MV-4-11 (cell line): ENCODE data around the gene TMEM217.

Source experiments
- DNase-seq: peaks from one replicate; lab custom pipeline; 2025; lab: John Stamatoyannopoulos, UW

TMEM217 gene

DNA sequence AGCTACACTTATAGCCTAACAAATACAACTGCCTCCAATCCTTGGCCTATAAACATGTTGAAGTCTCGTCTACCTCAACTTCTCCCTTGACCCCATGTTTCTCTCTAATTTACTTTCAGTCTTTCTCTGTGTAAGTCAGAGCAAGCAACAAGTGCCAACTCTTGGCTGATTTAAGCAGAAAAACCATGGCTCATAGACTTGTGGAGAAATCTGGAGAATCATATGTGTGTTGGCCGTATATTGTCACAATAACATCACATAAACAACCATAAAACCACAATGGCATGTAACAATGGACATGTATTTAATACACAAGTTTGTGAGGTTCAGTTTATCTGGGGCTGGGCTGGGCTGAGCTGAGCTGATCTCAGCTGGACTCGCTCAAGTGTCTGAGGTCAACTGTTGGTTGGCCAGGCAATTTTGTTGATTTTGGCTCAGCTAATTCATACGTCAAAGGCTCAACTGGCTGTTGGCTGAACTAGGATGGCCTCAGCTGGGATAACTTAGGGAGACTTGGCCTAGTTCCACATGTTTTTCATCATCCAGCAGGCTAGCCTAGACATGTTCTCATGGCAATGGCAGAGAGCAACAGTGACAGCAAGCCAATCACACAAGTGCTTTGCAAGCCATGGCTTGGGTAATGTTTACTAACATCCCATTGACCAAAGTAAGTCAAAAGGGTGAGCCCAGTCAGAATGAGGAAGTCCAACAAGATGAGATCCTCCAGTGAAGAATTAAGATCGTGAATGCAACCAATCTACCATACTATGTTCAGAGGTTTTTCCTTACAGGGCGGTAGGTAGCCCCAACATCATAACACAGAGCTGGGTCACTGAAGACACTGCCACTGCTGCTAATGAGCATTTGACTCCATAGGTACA is 13.3 kb downstream of the TMEM217 start:
- peak; percentile 87 for DNase-seq

DNA sequence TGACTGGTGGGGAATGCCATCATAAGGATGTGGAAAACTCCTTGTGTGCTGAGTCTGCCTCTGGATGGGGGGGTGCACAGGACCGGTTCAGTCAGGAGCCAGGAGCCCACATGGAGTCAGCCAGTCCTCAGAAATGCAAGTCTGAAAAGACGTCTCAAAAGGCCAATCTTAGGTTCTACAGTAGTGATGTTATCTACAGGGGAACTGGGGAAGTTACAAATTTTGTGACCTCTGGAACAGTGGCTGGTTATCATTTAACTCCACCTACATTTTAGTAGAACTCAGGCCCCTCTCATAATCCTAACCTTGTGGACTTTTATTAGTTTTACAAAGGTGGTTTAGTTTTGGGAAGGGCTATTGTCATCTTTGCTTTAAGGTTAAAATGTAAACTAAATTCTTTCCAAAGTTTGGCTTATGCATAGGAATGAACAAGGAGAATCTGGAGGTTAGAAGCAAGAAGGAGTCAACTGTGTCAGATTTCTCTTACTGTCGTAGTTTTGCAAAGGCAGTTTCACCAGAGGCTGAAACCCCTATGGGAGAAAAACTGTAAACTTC is 14.1 kb downstream of the TMEM217 start:
- no peak for DNase-seq

DNA sequence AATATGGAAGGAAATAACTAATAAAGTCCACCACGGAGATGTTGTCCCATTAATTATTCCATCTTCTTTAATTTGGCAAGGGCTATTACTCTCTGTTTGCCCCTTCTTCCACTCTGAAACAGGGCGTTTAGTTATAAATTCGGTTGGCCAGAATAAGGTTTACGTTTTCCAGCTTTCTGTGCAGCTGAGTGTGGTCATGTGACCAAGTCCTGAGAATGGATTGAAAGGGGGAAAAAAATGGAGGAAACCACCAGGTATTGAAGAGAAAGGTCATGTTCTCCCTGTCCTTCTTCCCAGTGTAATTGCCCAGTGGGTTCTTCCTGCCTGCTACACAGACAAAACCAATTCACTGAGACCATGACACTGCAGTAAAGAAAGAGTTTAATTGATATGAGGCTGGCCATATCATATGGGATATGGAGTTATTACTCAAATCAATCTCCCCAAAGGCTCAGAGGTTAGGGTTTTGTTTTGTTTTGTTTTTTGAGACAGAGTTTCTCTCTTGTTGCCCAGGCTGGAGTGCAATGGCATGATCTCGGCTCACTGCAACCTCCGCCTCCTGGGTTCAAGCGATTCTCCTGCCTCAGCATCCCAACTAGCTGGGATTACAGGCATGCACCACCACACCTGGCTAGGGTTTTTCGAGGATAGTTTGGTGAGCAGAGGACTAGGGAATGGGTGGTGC is 14.7 kb downstream of the TMEM217 start:
- DNase-seq: no peak

DNA sequence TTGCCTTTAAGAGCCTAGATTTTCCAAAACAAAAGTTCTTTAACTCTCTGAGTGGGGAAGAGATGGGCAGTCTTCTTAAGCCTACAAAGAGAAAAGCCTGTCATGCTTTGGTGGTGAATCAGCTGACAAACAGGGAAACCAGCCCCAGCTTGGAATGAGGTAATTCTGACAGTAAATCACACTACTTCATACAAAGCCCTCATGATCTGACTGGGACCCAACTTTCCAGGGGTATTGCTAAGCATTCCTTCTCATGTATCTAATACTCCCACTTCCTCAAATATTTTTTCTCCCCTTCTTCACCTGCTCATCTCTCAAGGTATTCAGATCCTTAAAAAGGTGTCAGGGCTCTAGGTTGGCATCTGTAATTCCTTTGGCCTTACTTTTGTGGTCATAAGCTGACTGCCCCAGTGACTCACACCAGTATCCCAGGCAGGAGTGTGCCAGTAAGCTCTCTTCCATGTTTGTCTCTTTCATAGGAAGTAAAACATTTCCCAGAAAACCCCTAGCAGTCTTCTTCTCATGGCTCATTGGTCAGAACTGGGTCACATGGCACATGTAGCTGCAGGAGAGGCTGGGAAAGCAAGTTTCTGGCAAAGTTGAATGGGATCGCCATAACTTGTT is 15.4 kb downstream of the TMEM217 start:
- DNase-seq: peak; percentile 60

DNA sequence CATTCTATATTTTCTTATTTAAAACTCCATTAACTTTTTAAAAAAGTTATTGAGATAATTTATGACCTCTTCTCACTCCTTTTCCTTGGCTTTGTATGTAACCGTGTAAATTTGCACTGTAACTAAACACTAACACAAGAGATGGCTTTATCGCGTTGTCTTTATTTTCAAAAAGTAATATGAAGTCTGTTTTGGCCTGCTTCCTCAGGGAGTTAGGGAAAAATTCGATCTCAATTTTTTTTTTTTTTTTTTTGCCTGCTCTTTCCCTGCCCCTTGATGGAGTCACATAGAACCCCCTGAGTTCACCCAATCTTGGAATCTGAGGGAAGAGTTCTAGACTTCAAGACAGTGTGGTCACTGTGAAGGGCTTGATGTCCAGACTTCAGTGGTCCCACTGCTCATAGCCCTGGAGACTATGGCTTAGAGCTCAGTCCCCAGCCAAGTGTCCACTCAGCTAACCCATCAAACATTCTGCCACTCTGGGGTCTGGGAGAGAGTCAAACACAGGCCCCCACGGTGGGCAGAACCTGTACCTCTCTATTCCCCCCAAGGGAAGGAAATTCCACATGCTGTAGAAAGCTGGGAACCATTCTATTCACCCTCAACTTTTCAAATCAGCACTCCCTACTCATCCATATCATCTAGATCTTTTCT is 16.0 kb downstream of the TMEM217 start:
- no peak for DNase-seq

DNA sequence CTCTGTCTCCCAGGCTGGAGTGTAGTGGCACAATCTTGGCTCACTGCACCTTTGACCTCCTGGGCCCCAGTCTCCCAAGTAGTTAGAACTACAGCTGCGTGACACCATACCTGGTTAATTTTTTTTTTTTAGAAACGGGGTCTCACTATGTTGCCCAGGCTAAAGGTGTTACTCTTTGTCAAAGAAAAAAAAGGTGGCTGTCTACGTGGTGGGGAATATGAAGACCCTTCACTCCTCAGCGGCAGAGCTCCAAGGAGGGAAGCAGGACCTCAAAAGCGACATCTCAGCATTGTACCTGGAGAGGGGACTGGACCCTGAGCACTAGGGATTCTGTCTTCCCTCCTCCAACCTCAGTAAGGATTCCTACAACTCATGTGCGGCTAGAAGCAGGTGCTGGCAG is 16.8 kb downstream of the TMEM217 start:
- no peak for DNase-seq

DNA sequence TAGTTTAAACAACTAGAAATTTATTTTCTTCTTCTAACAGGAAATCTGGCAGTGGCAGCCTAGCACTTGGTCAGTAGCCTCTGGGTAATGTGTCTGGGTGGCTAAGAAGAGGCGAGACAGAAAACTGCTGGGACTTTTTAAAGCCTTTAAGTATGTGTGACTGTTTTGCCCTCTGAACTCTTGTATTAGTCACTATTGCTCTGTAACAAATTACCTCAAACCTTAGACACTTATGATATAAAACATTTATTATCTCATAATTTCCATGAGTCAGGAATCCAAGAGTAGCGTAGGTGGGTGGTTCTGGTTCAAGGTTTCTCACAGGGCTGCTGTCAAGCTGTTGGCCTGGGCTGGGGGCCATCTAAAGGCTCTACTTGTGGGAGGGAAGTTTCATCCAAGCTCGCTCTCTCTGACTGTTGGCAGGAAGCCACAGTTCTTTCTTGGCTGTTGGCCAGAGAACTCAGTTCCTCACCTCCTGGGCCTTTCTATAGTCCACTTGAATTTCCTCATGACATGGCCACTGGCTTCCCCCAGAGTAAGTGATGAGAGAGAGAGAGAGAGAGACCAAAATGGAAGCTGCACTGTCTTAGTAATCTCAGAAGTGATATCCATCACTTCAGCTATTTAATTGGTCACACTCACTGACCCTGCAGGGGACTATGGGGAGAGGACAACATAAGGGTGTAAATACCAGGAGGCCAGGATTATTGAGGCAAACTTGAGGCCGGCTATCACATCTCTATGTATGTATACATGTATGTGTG is 17.8 kb downstream of the TMEM217 start:
- DNase-seq: peak; percentile 89

DNA sequence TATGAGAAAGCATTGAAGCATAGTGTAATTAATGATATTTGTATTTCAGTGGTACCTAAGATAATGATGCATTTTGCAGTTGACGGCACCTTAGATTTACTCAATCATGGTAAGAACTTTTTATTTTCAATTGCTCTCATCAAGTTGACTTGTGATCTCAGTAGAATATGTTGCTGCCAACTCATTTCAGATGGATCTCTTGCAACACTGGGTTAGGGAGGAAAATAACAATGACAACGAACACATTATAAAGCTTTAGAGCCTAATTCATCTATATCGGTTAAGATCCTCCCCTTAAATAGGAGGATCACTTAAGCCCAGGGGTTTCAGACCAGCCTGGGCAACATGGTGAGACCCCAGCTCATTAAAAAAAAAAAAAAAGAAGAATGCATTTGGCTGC is 18.4 kb downstream of the TMEM217 start:
- DNase-seq: no peak

DNA sequence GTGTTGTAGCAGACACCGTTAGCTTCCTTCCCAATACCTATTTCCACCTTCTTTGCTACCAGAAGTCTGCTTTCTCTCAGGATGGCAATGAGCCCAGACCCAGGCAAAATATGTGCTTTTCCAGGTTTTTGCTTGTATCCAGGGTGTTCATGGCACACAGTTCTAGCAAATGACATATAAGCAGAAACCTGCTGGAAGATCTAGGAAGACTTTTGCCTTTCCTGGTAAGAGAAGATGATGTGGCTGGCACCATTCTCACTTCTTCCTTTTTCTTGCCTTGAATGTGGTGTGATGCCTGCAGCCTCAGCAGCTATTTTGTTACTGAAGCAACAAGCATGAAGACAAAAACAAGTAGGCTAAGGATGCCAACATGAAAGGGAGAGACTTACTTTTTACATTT is 19.6 kb downstream of the TMEM217 start:
- DNase-seq: peak; percentile 44

DNA sequence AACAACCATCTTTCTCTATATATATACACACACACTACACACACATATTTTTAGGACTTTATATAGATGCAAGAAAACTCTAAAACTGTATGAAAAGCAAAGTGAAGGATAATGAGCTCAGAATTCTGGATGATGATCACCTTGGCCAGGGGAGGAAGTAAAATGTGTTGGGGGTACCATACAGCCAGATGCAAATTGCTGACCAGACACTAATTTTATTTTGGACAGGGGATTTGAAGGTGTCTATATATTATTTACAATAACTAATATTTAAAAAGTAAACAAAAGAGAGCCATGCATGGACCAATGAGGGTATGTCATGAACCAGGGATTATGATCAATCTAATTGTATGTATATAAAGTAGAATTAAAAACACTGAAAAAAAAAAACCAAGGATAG is 20.2 kb downstream of the TMEM217 start:
- DNase-seq: no peak

DNA sequence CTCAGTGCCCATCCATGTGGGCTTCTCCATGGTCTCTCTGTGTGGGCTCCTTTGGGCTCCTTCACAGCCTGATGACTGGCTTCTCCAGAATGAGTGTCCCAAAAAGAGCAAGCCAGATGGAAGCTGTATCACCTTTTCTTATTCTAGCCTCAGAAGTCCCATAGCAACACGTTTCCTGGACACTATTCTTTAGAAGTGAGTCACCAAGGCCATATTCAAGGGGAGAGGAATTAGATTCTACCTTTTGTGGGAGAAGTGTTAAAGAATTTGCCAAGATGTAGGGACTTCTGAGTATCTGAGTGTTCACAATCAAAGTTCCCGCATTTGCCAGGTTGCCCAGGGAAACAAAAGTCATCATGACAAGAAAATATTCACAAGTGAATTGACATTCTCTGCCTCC is 21.0 kb downstream of the TMEM217 start:
- no peak for DNase-seq

DNA sequence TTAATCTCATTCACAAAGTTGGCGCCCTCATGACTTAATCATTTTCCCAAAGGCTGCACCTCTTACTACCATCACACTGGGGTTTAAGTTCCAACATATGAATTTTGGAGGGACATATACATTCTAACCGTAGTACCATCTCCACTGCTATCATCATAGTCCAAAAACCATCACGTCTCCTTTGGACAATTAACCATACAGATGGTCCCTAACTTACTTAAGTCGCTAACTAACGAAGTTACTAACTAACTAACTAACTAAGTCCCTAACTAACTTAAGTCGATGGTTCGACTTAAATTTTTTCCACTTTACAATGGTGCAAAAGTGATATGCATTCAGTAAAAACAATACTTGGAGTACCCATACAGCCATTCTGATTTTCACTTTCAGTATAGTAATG is 24.4 kb downstream of the TMEM217 start:
- DNase-seq: no peak

DNA sequence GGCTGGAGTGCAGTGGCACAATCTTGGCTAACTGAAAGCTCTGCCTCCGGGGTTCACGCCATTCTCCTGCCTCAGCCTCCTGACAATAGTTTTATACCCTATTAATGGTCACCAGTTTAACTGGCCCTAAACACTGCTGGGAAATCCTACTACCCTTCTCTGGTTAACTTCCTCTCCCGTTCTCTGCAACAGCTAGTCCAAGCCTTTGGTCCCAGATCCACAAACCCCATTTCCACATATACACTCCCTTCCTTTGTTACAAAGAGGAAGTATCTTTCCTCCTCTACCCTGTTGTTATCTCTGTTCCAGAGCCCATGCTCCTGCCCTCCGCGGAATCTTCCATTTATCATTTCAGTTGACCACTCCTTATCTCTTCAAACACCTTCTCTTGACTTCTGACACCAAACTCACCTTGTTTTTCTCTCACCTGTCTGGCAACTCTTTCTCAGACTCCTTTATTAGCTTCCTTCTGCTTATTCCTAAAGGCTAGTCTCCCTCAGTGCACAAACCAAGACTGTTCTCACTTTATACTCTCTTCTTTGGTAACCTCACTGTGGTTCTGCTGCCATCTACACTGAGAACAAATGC is 25.4 kb downstream of the TMEM217 start:
- DNase-seq: peak; percentile 14

DNA sequence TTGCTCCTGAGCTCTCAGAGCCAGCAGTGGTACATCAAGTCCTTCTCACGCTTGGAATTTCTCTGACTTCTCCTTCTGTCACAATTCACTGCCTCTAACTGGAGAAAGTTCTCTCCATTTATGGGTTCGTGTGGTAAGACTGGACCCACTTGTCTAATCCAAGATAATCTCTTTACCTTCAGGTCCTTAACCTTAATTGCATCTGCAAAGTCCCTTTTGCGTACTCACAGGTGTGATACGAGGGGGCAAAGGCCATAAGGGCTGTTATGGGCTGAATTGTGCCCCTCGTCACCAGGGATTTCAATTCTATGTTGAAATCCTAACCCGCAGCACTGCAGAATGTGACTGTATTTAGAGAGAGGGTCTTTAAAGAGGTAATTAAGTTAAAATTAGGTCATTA is 27.8 kb downstream of the TMEM217 start:
- no peak for DNase-seq

DNA sequence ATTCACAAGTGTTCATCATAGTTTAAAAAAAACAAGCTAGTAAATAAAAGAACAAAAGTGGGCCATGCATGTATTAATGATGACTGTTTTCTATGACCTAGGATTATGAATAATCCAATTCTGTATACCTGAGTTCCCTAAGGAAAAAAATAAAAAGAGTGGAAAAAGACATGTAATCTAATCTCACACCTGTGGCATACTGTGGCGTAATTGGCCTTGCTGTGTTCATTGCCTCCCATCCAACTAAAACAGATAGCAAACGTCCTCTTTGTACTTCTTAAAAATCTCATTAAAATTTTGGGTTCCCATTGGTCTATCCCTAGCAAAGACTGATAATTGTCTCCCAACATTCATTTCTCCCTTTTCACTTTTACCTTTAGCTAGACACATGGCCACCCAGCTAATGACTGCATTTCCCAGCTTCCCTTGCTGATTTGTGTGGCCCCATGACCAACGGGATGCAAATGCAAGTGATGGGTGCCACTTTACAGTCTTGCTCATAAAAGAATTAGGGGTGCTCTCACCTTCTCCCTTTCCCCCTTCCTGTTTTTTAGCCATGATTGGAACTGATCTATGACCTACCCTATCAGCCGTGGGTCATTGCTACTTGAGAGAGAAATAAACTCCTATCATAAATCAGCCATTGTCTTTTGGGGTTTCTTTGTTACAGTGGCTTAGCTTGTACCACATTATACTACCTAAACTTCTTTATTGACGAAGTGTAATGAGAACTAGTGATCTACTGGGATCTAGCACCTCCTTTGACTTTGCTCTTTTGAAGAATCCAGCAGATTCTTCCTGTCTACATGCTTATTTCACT is 32.4 kb downstream of the TMEM217 start:
- no peak for DNase-seq

DNA sequence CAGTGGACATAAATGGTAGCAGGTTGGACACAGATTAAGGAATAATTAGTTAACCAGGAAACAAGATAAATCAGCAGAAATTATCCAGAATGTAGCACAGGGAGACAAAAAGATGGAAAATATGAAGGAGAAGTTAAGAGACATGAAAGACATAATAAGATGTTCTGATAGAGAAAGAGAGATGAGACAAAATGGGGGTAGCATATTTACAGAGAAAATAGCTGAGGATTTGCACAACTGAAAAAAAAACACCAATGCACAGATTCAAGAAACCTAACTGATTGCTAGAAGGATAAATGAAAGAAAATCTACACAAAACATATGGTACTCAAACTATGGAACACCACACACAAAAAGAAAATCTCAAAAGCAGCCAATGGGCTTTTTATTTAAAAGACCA is 35.0 kb downstream of the TMEM217 start:
- no peak for DNase-seq

DNA sequence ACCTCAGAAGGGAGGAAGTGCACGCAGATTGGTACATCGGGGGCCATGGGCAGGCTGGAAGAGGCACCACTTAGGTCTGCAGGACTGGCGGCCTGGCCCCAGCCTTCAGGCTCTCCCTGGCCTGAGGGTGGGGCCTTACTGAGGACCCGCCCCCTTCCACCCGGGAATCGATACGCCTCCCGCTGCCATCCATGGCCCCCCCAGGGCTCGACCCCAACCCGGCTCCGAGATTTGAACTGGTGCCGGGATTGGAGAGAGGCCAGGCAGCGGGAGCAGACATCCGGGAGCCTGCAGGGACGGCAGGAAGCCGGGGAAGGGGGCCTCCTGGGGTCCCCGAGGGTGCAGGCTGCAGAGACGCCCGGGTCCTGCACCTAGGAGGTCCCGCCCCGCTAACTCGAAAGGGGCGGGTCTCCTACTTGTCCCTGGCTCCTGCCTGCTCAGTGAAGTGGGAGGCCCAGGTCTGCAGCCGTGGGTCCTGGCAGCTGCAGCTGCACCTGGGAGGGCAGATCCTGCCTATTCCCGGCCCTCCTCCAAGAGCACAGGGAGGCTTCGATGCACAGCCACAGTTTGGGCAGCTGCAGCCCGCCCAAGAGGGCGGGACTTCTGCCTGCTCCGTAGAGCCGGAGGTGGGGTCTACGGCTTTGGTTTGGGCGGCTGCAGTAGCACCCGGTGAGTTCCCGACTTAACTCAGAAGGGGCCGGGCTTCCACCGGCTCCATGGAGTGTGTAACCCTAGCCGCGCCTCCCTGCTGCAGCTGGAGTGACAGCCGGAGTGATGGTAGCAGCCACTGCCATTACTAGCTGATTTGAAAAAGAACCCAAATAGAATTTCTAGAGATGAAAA is 35.6 kb downstream of the TMEM217 start:
- DNase-seq: peak; percentile 73

DNA sequence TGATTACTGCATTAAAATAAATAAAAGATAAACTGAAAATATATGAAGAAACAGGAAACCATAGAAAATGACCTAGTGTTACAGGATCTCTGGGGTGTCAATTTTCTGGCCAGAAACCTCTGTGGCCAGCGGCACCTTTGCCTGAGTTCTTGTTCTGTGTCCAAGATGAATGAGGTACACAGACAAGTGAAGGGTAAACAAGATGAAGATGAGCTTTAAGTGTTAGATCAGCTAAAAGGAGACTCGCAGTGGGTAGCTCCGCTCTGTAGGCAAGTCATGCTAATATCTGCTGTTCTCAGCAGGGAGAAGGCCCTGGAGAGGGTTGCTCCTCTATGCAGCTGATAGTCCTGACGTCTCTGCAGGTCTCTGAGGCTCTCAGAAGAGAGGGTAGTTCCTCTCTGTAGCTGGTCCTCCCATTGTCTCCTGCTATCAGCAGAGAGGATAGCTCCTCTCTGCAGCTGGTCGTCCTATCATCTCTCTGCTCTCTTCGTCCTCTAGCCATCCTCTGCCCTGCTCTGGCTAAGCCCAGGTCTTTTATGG is 36.3 kb downstream of the TMEM217 start:
- DNase-seq: no peak

DNA sequence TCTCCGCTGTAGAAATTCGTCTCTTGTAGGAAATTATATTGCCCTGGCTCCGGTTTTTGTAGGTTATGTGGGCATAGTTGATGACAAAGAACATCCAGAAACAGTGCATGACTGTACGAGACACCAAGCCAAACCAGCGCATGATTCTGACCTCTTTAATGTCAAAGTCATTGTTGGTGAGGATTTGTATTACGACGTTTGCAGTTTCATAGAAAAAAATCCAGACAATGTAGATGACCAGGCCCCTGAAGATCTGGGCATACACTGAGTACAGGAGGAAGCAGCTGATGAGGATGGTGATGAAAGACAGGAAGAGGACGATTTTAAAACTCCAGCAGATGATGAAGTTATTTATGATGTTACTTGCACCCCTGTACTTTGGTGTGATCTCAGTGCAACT is 39.4 kb downstream of the TMEM217 start:
- DNase-seq: peak; percentile 53
